SU-DHL-6 (cell line): ENCODE data around the gene ABCG4.

Experiments
- H2AFZ ChIP-seq: fragments of 200-600 bp; sonication (generic); 2 replicates; pipeline ENCODE4 v1.6.1; 2014; ENCODE audit warnings: low read depth, mild to moderate bottlenecking, moderate library complexity, mixed read lengths, antibody characterized with exemption, low read length; ENCODE audit not compliant: severe bottlenecking
- H3F3A ChIP-seq: fragments of 200-600 bp; shearing (Covaris generic); 2 replicates; pipeline ENCODE4 v1.6.0; 2016; ENCODE audit warnings: antibody characterized with exemption, mild to moderate bottlenecking; ENCODE audit not compliant: insufficient read depth
- H3K27ac ChIP-seq: fragments of 200-600 bp; sonication (generic); 2 replicates; pipeline ENCODE4 v1.5.1; 2016; ENCODE audit warnings: low read depth, mild to moderate bottlenecking, low read length, moderate library complexity, mixed read lengths
- H3K27me3 ChIP-seq: fragments of 200-600 bp; sonication (generic), shearing (Covaris generic); 2 replicates; pipeline ENCODE4 v1.6.0; 2014; ENCODE audit warnings: mild to moderate bottlenecking, low read length
- H3K36me3 ChIP-seq: fragments of 200-600 bp; sonication (generic); 2 replicates; pipeline ENCODE4 v1.6.1; 2014; ENCODE audit warnings: mild to moderate bottlenecking, low read length, mixed read lengths
- H3K4me2 ChIP-seq: fragments of 300-600, 200-600 bp; shearing (Covaris generic), sonication (generic); 2 replicates; pipeline ENCODE4 v1.6.0; 2014; ENCODE audit warnings: low read length, low read depth, mild to moderate bottlenecking; ENCODE audit not compliant: poor library complexity, severe bottlenecking
- H3K4me3 ChIP-seq: fragments of 200-600 bp; sonication (generic); 2 replicates; pipeline ENCODE4 v1.5.1; 2014; ENCODE audit warnings: antibody characterized with exemption, low read length, mild to moderate bottlenecking, mixed read lengths; ENCODE audit not compliant: insufficient read depth, poor library complexity, severe bottlenecking
- H3K79me2 ChIP-seq: fragments of 200-600 bp; sonication (generic); 2 replicates; pipeline ENCODE4 v1.6.1; 2014; ENCODE audit warnings: mild to moderate bottlenecking, low read length, moderate library complexity; ENCODE audit not compliant: insufficient read depth
- H3K9ac ChIP-seq: fragments of 200-600 bp; sonication (generic); 2 replicates; pipeline ENCODE4 v1.7.0; 2014; ENCODE audit warnings: mild to moderate bottlenecking, low read length
- H3K9me2 ChIP-seq: fragments of 200-600 bp; sonication (generic); replicated peaks from 2 replicates; pipeline ENCODE4 v1.6.1; 2014; ENCODE audit warnings: low read length; ENCODE audit not compliant: insufficient read depth
- H3K9me3 ChIP-seq: fragments of 200-600 bp; sonication (generic); 2 replicates; pipeline ENCODE4 v1.6.1; 2014; ENCODE audit warnings: low read length, mixed read lengths; ENCODE audit not compliant: insufficient read depth
- H4K20me1 ChIP-seq: fragments of 200-600 bp; sonication (generic); 2 replicates; pipeline ENCODE4 v1.6.1; 2014; ENCODE audit warnings: low read depth, mild to moderate bottlenecking, antibody characterized with exemption, low read length, moderate library complexity, mixed read lengths
- CTCF ChIP-seq: fragments of 200-600 bp; sonication (generic); IDR thresholded peaks from one replicate; pipeline ENCODE4 v1.5.1; 2017; ENCODE audit warnings: antibody characterized with exemption, mild to moderate bottlenecking, low read length, moderate library complexity; ENCODE audit not compliant: insufficient read depth, poor library complexity, severe bottlenecking
- EZH2phosphoT487 ChIP-seq: fragments of 200-600 bp; sonication (generic), shearing (Covaris generic); conservative IDR thresholded peaks from 2 replicates; pipeline ENCODE4 v1.6.1; 2018; ENCODE audit warnings: mild to moderate bottlenecking, antibody characterized with exemption, low read length, moderate library complexity, mixed read lengths

The ABCG4 gene

GRCh38 chr11:119168471-119169281 lies 19.8 kb downstream of the ABCG4 start, which contains the start of gene NLRX1:
Gene NLRX1 (plus strand): TSS chr11:119168725. CDS start chr11:119171404, 2,679 bp downstream.
- peak within 1 kb of the TSS; percentile 66 for H3K4me3 ChIP-seq
- H3K4me2 ChIP-seq: peak within 1 kb of the TSS; percentile 89
- H3K27ac ChIP-seq: peak within 1 kb of the TSS; percentile 33; the same call in 1 of the 2 replicates
- H4K20me1 ChIP-seq: no peaks in the 10 kb centered on the region
- H3K9me2 ChIP-seq: no peaks in the 10 kb centered on the region
- H3K27me3 ChIP-seq: no peaks in the 10 kb centered on the region
- TF ChIP-seq EZH2phosphoT487 (no peak), CTCF (peak; percentile 83)
- no peaks in the 10 kb centered on the region for H3K36me3 ChIP-seq
- peak within 1 kb of the TSS; percentile 83 for H3K9ac ChIP-seq
- peak within 1 kb of the TSS; percentile 98 for H2AFZ ChIP-seq
- no peaks in the 10 kb centered on the region for H3K79me2 ChIP-seq
- H3F3A ChIP-seq: no peaks in the 10 kb centered on the region
- H3K9me3 ChIP-seq: no peaks in the 10 kb centered on the region

GRCh38 chr11:119169282-119169719 lies 20.4 kb downstream of the ABCG4 start:
- Histone ChIP-seq H3K9me2 (no peaks in the 10 kb centered on the region), H3K9ac (peak overlapping the region; percentile 83), H3K4me2 (peak overlapping the region; percentile 89), H3K79me2 (no peaks in the 10 kb centered on the region), H3K4me3 (peak overlapping the region; percentile 66), H4K20me1 (no peaks in the 10 kb centered on the region), H2AFZ (peak overlapping the region; percentile 98), H3K27me3 (no peaks in the 10 kb centered on the region), H3F3A (no peaks in the 10 kb centered on the region), H3K27ac (no peak overlapping the region; the same call in 1 of the 2 replicates), H3K9me3 (no peaks in the 10 kb centered on the region), H3K36me3 (no peaks in the 10 kb centered on the region)
- TF ChIP-seq CTCF (no peak), EZH2phosphoT487 (no peak)

GRCh38 chr11:119172513-119172912 lies 23.7 kb downstream of the ABCG4 start:
- no peak for TF ChIP-seq CTCF
- no peak for TF ChIP-seq EZH2phosphoT487
- Histone ChIP-seq H3K4me3 (no peak overlapping the region), H2AFZ (no peak overlapping the region), H3K79me2 (no peaks in the 10 kb centered on the region), H3F3A (no peaks in the 10 kb centered on the region), H3K9me3 (no peaks in the 10 kb centered on the region), H4K20me1 (no peaks in the 10 kb centered on the region), H3K36me3 (no peaks in the 10 kb centered on the region), H3K27me3 (no peaks in the 10 kb centered on the region), H3K9ac (no peak overlapping the region), H3K4me2 (no peak overlapping the region), H3K27ac (no peak overlapping the region), H3K9me2 (no peaks in the 10 kb centered on the region)
